ENCODE results near the gene LAMA4. TPM values are rescaled to one million over a fixed set of nuclear protein-coding genes. Genes with fewer than 3 reads are reported as not detected.

LAMA4 gene
- total RNA-seq, 1 experiment from 2014 or later: 89.9 TPM

GRCh38 chr6:112210852-112211251 is 43.5 kb downstream of the LAMA4 start:
- Mint-ChIP-seq H3K36me3 (ENCODE audit: insufficient read depth, unreplicated experiment) (peaks cover 21% of the 10 kb centered on the region), H3K27ac (ENCODE audit: unreplicated experiment) (no peak overlapping the region), H3K27me3 (ENCODE audit: unreplicated experiment) (no peaks in the 10 kb centered on the region), H3K4me3 (ENCODE audit: low read depth, unreplicated experiment) (no peak overlapping the region), H3K9me3 (ENCODE audit: low read depth, unreplicated experiment) (no peaks in the 10 kb centered on the region), H3K4me1 (ENCODE audit: low read depth, unreplicated experiment) (peaks cover 46% of the 10 kb centered on the region)
- DNase-seq: no peak
- BruUV-seq (replicated peaks): no TSS peak
- TF ChIP-seq, protein P1, sequence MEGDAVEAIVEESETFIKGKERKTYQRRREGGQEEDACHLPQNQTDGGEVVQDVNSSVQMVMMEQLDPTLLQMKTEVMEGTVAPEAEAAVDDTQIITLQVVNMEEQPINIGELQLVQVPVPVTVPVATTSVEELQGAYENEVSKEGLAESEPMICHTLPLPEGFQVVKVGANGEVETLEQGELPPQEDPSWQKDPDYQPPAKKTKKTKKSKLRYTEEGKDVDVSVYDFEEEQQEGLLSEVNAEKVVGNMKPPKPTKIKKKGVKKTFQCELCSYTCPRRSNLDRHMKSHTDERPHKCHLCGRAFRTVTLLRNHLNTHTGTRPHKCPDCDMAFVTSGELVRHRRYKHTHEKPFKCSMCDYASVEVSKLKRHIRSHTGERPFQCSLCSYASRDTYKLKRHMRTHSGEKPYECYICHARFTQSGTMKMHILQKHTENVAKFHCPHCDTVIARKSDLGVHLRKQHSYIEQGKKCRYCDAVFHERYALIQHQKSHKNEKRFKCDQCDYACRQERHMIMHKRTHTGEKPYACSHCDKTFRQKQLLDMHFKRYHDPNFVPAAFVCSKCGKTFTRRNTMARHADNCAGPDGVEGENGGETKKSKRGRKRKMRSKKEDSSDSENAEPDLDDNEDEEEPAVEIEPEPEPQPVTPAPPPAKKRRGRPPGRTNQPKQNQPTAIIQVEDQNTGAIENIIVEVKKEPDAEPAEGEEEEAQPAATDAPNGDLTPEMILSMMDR (IDR thresholded peaks at IDR 0.05; ENCODE audit: unreplicated experiment): no peak
- CTCF ChIA-PET: no interaction called here
- intact Hi-C loops (cut with micrococcal nuclease; ENCODE audit: unreplicated experiment): no loop called here

- Mint-ChIP-seq H3K4me3 (ENCODE audit: low read depth, unreplicated experiment) (no peak overlapping the region), H3K36me3 (ENCODE audit: insufficient read depth, unreplicated experiment) (peaks cover 21% of the 10 kb centered on the region), H3K9me3 (ENCODE audit: low read depth, unreplicated experiment) (no peaks in the 10 kb centered on the region), H3K27me3 (ENCODE audit: unreplicated experiment) (no peaks in the 10 kb centered on the region), H3K4me1 (ENCODE audit: low read depth, unreplicated experiment) (peaks cover 55% of the 10 kb centered on the region), H3K27ac (ENCODE audit: unreplicated experiment) (no peak overlapping the region)
- TF ChIP-seq, protein P1 (IDR thresholded peaks at IDR 0.05; ENCODE audit: unreplicated experiment): no peak
- DNase-seq: no peak
- intact Hi-C loops (cut with micrococcal nuclease; ENCODE audit: unreplicated experiment): no loop called here
- BruUV-seq (replicated peaks): no TSS peak
- CTCF ChIA-PET: no interaction called here
Measured at GRCh38 chr6:112209131-112209530, 45.2 kb downstream of the LAMA4 start.

- intact Hi-C loops (cut with micrococcal nuclease; ENCODE audit: unreplicated experiment): no loop called here
- Mint-ChIP-seq H3K27me3 (ENCODE audit: unreplicated experiment) (no peaks in the 10 kb centered on the region), H3K27ac (ENCODE audit: unreplicated experiment) (no peak overlapping the region), H3K9me3 (ENCODE audit: low read depth, unreplicated experiment) (no peaks in the 10 kb centered on the region), H3K4me3 (ENCODE audit: low read depth, unreplicated experiment) (no peak overlapping the region), H3K4me1 (ENCODE audit: low read depth, unreplicated experiment) (peaks cover 68% of the 10 kb centered on the region), H3K36me3 (ENCODE audit: insufficient read depth, unreplicated experiment) (peaks cover 30% of the 10 kb centered on the region)
- no TSS peak for BruUV-seq (replicated peaks)
- CTCF ChIA-PET: no interaction called here
- TF ChIP-seq, protein P1 (IDR thresholded peaks at IDR 0.05; ENCODE audit: unreplicated experiment): no peak
- no peak for DNase-seq
Measured at GRCh38 chr6:112207776-112208175, 46.6 kb downstream of the LAMA4 start.

- CTCF ChIA-PET: no interaction called here
- TF ChIP-seq, protein P1 (IDR thresholded peaks at IDR 0.05; ENCODE audit: unreplicated experiment): no peak
- no peak overlapping the region for H3K27ac Mint-ChIP-seq (ENCODE audit: unreplicated experiment)
- peaks cover 75% of the 10 kb centered on the region for H3K4me1 Mint-ChIP-seq (ENCODE audit: low read depth, unreplicated experiment)
- no peak overlapping the region for H3K4me3 Mint-ChIP-seq (ENCODE audit: low read depth, unreplicated experiment)
- DNase-seq: no peak
- H3K27me3 Mint-ChIP-seq (ENCODE audit: unreplicated experiment): no peaks in the 10 kb centered on the region
- intact Hi-C loops (cut with micrococcal nuclease; ENCODE audit: unreplicated experiment): no loop called here
- BruUV-seq (replicated peaks): no TSS peak
- peaks cover 31% of the 10 kb centered on the region for H3K36me3 Mint-ChIP-seq (ENCODE audit: insufficient read depth, unreplicated experiment)
- H3K9me3 Mint-ChIP-seq (ENCODE audit: low read depth, unreplicated experiment): no peaks in the 10 kb centered on the region
Measured at GRCh38 chr6:112207131-112207530, 47.2 kb downstream of the LAMA4 start.

GRCh38 chr6:112206110-112206458 is 48.3 kb downstream of the LAMA4 start:
- intact Hi-C loops (cut with micrococcal nuclease; ENCODE audit: unreplicated experiment): no loop called here
- BruUV-seq (replicated peaks): no TSS peak
- Mint-ChIP-seq H3K27me3 (ENCODE audit: unreplicated experiment) (no peaks in the 10 kb centered on the region), H3K36me3 (ENCODE audit: insufficient read depth, unreplicated experiment) (peaks cover 25% of the 10 kb centered on the region), H3K4me1 (ENCODE audit: low read depth, unreplicated experiment) (peaks cover 70% of the 10 kb centered on the region), H3K9me3 (ENCODE audit: low read depth, unreplicated experiment) (no peaks in the 10 kb centered on the region), H3K27ac (ENCODE audit: unreplicated experiment) (peak overlapping the region; percentile 94), H3K4me3 (ENCODE audit: low read depth, unreplicated experiment) (peak overlapping the region; percentile 26)
- CTCF ChIA-PET: no interaction called here
- TF ChIP-seq, protein P1 (IDR thresholded peaks at IDR 0.05; ENCODE audit: unreplicated experiment): no peak
- DNase-seq: no peak
